Measurements from ENCODE around the gene RIOK2.

DNA sequence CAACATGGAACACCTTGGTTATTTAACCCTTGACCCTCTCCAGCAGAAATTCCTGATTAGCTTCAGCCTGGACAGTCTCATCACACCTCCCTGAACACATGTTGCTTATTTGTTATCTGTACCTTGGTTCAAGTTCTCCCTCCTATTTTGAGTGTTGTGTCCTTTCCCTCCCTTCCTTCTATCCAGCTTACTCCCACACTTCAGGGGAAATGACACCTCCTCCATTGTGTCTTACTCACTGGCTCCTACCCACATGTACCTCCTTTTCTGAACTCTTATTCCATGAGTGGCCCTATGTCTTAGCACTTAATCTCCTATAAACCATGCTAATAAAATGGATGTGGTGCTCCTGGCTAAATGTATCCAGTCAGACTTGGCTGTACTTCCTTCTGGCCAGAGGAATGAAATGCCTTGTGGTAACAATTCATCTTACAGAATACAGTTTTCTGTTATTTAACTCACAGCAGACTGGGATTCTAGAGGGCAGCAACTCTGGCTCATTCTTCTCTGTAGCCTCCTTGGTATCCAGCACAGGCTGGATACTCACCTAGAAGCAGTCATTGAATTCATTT lies 51.8 kb downstream of the RIOK2 start:
- TF ChIP-seq, protein P1, sequence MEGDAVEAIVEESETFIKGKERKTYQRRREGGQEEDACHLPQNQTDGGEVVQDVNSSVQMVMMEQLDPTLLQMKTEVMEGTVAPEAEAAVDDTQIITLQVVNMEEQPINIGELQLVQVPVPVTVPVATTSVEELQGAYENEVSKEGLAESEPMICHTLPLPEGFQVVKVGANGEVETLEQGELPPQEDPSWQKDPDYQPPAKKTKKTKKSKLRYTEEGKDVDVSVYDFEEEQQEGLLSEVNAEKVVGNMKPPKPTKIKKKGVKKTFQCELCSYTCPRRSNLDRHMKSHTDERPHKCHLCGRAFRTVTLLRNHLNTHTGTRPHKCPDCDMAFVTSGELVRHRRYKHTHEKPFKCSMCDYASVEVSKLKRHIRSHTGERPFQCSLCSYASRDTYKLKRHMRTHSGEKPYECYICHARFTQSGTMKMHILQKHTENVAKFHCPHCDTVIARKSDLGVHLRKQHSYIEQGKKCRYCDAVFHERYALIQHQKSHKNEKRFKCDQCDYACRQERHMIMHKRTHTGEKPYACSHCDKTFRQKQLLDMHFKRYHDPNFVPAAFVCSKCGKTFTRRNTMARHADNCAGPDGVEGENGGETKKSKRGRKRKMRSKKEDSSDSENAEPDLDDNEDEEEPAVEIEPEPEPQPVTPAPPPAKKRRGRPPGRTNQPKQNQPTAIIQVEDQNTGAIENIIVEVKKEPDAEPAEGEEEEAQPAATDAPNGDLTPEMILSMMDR (IDR thresholded peaks at IDR 0.05), result no peak
- no peak for TF ChIP-seq POLR2A (IDR thresholded peaks at IDR 0.05)

All from body of pancreas (tissue), 4 donors.